NCI-H146 treated with DMSO at 0.1 percent for 48 hours (cell line): Measurements from ENCODE around the gene QPCTL.
"Not testable (repeated sequence)": the region's sequence is repeated elsewhere in the genome, so short reads cannot be mapped to it uniquely, and the experiment has no call there.

Source experiments
- DNase-seq: peaks from one replicate; lab custom pipeline; 2025; ENCODE audit not compliant: unreplicated experiment; lab: John Stamatoyannopoulos, UW

The QPCTL gene

DNA sequence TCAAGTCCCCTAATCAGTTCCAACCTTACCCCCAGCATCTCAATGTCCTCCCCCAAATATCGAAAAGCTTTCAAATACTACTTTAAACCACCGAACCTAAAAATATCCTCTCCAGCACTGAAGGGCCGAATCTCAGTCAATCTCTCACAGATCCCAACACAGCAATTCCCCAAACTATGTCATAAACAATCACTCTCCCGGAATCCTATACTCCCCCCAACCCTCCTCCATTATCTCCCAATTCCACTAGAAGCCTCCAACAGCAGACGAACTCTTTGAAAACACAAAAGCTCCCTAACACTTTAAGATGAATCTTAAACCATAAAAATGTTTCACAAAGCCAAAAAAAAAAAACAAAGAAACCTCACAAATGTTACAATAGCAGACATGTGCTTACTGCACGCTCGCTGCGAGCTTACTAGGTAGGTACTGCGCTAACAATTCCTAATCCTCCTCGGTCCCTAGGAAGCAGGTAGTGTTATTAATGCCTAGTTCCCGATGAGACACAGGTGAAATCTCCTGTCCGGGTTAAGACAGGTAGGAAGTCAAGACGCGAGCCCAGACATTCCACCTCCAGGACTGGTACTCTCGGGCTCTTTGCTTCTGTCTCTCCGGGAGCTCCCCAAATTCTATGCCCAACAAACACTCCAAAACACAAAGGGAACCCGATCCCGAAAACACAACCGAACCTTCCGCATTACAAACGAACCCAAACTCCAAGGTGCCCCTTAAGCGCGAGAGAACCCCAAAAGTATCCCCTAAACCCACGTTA, 24.1 kb downstream of the QPCTL start:
- peak; percentile 32 for DNase-seq

DNA sequence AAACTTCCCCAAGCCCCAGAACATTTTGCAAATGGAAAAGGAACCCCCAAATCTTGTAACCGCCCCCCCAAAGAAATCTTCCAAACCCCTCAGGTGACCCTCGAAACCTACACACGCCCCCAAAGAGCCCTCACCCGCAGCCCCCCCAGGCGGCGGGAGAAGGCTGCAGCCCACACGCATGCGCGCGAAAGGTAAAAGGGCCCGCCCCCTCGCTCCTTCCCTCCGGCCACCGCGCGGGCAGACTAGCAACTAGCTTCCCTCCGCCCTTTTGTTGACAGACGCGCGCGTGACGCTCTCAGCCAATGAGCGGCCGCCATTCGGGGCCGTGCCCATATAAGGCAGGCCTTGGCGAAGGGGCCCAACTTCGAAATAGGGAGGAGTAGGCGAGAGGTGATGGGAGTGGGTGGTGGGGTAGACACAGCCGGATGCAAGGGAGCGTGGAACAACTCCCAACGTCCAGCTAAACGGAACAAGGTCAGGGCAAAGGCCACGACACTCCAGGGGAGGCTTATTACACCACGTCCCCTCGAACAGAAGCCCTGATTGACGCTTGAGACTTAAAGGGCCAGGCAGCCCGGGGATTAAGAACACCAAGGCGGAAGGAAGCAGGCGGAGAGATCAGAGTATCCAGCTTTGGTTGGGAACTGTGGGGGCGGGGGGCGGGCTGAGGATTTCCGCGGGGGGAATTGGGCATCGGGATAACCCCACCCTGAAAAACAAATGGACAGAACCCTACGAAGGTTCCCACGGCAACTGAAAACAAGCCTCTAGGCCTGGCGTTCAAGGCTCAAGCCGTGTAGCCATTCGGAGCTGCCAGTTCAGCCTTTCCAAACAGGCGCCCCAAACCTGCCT, 24.9 kb downstream of the QPCTL start:
- peak; percentile 99 for DNase-seq

DNA sequence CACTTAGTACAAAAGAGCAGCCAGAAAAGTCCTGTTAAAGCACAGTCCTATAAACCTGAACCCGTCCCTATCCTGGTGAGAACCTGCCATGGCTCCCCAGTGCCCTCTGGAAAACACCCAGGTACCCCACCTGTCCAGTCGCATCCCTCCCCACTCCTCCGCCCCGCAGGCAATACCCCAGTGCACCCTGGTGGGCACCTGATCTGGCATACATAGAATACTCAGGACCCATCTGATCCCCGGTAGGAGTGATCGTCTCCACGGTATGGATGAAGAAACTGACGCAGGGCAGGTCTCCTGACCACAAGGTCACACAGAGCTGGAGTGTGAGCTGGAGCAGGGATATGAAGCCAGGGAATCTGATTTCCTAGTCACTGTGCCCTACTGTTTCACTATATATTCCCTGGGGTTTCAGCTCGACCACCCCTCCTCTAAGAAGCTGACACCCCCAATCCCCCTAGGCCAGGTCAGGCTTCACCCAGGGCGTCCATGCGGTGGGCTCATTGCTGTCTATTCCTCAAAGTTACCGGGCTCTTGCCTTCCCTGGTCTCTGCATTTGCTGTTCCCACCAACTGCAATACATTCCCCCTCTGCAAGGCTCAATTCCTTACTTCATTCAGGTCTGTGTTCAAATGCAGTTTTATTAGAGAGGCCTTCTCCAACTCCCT, 25.7 kb downstream of the QPCTL start:
- DNase-seq: no peak

DNA sequence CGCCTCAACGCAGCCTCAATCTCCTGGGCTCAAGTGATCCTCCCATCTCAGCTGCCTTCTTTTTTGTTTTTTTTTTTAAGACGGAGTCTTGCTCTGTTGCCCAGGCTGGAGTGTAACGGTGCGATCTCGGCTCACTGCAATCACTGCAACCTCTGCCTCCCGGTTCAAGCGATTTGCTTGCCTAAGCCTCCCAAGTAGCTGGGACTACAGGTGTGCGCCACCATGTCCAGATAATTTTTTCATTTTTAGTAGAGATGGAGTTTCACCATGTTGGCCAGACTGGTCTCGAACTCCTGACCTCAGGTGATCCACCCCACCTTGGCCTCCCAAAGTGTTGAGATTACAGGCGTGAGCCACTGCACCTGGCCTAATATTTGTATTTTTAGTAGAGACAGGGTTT, 27.6 kb downstream of the QPCTL start:
- DNase-seq: not testable (repeated sequence)

DNA sequence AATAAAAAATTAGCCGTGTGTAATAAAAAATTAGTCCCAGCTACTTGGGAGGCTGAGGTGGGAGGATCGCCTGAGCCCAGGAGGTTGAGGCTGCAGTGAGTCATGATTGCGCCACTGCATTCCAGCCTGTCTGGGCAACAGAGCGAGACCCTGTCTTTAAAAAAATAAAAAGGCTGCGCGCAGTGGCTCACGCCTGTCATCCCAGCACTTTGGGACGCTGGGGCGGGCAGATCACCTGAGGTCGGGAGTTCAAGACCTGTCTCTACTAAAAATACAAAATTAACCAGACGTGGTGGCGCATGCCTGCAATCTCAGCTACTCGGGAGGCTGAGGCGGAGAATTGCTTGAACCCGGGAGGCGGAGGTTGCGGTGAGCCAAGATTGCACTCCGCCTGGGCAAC, 36.2 kb downstream of the QPCTL start:
- DNase-seq: not testable (repeated sequence)

DNA sequence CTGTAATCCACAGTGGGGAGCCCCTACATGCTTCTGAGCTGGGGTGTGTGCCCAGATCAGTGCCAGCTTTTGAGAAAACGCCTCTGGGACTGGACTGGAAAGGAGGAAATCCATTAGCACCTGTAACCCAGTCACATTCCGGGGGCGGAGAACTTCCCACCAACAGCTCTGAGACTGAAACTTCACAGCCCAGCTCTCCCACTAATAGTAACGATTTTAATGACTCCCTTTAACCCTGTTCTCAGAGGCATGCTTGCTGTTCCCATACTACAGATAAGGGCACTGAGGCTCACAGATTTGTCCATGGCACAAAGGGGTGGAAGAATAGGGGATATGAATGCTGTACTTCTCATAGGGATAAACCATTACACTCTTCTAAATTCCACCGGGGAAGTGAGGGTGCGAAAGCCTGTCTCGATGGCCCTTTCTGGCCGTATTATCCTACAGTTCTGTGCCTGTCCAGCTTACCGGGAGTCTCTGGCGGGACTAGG, 37.4 kb downstream of the QPCTL start:
- DNase-seq: no peak

DNA sequence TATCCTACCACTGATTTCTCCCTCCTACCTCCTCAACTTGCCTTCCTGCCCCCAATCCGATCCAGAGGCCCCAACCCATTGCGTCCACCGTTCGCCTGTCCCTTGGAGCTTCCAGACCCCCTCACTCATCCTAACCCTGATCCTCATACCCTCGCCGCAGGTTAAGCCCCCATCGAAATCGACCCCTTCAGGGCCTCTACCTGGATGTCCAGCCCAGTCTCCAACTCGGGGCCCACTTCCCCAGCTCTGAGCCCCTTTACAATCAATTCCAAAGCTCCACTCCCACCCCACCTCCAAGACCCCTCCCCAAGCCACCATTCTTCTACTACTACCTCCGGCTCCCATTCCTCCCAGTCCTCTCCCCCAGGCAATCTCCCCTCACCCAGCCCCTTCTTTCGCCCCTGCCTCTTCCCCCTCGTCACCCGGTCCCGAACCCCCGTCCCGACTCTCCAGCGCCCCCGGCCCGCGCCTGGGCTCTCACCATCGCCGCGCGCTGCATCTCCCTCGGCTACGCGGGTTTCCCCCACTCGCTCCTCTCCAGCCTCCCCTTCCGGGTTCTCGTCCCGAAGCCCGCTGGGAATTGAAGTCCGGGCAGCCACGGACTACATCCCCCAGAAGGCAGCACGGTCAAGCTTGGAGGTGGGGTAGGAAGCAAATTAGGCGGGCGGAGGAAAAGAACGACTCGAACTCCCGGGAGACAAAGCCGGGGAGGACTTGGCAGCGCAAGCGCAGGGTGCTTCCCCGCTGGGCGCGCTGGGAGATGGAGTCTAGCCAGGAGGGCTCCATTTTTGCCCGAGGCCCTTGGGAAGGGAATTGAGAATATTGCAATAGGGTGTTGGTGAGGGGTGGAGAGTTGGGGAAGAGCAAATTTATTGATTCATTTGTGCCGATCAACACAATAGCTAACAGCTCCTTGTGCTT, 38.2 kb downstream of the QPCTL start, which contains the start of gene FBXO46:
FBXO46 (minus strand) TSS at position 529 of the 921 bp plus-strand sequence. CDS start 17,401 bp downstream, outside the sequence.
- peak; percentile 99 for DNase-seq

DNA sequence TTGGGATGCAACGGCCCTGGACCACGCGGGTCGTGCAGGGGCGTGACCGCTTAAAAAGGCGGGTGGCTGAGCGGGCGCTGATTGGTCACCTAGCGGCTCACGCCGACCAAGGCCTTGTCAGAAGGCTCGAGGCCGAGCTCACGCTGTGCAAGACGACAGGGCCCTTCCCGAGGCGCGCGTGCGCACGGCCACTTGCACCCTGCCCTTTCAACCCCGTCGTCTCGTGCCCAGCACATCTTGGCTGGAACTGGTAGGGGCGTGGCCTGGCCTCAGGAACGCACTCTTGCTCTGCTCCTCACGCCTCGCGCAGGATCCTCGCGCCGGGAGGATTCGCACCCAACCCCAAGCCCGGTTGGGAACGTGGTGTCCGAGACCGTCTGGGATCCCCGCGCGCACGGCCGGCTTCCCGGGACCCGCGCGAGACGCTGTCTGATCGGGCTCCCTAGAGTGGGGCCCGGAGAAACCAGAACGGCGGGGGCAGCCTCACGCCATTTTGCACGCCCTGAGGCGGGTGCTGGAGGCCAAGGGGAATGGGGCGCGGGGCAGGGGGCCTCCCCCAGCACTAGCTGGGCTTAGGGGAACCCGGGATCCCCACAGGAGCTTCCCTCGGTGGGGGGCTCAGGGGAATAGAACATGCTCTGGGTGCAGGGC, 40.8 kb downstream of the QPCTL start, which contains the start of gene MEIOSIN:
MEIOSIN (plus strand) TSS at position 280 of the 651 bp plus-strand sequence. CDS start 1,938 bp downstream, outside the sequence.
- DNase-seq: no peak

DNA sequence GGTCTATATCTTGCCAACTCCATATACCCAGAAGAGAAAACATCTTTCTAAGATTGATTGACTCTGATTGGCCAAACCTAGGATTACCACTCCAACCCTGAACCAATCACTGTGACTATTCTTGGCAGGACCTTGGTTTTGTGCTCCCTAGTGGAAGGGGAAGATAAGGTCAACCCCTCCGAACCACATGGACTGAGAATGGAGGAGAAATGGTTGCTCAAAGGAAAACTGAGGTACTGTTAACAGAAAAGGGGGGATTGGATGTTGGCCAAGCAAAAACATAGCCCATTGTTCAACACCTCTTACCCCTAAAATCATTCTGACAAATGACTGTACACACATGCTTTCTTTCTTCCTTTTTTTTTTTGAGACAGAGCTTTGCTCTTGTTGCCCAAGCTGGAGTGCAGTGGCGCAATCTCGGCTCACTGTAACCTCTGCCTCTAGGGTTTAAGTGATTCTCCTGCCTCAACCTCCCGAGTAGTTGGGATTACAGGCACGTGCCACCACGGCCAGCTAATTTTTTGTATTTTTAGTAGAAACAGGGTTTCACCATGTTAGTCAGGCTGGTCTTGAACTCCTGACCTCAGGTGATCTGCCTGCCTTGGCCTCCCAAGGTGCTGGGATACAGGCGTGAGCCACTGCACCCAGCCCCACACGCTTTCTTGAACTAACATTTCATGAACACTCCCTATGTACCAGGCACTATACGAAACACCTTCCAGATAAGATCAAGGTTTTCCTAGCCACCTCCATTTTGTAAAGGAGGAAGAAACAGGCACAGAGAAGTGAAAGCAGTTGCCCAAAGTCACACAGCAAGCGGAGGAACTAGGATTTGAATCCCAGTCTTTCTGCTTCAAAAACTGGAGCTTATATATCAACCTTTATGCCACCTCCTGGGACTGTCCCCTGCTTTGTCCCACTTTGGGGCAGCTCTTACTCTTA, 47.3 kb downstream of the QPCTL start:
- DNase-seq: no peak

DNA sequence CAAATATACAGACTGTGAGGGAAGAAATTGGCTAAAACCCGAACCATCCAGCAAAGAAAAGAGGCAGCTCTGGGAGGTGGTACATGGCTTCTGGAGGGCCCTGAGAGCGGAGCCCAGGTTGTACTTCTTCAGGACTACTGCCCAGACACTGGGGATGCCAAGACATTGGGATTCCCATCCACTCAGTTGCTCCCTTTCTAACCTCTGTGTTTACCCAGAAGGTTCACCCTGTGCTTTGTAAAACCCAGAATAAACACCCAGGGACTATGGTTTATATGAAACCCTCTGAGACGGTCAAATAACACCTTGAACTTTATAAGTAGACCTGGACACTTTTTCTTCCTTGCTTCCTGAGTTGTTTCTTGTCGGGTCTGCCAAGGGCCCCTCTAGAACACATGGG, 50.5 kb downstream of the QPCTL start:
- DNase-seq: no peak

DNA sequence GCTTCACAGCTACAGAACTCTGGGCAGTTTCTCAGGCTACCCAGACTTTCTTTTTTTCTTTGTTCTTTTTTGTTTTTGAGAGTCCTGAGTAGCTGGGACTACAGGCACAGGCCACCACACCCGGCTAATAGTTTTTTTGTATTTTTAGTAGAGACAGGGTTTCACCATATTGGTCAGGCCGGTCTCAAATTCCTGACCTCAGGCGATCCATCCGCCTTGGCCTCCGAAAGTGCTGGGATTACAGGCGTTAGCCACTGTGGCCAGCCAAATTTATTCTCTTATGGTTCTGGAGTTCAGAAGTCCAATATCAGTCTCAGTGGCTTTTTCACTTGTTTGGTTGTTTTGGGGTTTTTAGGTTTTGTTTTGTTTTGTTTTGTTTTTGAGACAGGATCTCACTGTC, 53.1 kb downstream of the QPCTL start:
- no peak for DNase-seq

DNA sequence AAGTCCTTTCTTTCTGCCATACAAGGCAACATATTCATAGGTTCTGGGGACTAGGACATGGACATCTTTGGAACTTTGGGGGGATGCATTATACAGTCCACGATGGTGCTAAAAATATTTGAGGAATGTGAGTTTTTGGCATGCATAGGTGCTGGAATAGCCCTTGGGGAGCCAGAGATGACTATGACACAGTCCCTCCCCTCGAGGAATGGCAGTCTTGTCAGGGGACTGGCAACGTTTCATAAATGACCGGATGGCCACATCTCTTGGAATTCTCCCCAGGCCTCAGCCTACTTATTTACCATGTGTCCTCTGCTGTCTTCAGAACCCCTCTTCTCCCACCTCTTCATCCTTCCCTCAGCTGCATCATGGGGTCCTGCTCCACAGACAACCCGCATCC, 54.4 kb downstream of the QPCTL start:
- DNase-seq: no peak

DNA sequence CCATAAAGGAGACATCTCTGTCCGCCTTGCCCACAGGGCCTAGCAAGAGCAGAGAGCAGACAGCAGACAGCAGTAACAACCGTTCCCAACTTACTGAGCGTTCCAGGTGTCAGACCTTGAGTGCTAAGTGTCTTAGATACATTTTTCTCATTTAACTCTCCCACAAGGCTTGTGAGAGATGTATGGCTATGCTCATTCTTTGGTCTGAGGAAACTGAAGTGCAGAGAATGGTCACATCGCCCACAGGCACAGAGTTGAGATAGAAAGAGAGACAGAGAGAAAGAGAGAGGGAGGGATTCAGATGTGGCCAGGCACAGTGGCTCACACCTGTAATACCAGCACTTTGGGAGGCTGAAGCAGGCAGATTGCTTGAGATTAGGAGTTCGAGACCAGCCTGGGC, 55.0 kb downstream of the QPCTL start:
- DNase-seq: no peak

DNA sequence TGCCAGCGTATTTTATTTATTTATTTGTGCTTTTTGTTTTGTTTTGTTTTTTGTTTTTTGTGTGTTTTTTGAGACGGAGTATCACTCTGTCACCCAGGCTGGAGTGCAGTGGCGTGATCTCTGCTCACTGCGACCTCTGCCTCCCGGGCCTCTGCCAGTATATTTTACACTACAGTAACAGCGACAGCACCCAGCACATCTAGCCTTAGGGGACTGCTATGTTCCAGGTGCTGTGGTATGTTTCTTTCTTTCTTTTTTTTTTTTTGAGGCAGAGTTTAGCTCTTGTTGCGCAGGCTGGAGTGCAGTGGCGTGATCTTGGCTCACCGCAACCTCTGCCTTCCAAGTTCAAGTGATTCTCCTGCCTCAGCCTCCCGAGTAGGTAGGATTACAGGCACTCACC, 59.0 kb downstream of the QPCTL start:
- DNase-seq: not testable (repeated sequence)

DNA sequence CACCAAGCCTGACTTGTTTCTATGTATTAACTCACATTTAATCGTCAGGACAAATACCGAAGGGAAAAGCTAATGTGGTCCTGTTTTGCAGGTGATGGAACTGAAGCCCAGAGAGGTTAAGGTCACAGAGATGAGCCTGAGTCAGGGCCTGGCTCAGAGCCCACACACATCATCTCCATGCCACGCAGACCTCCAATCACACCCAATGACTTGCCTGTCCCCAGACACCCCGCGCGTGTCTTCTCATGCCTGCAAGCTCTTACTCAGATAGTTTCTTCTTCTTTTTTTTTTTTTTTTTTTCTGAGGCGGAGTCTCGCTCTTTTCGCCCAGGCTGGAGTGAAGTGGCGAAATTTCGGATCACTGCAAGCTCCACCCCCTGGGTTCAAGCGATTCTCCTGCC, 60.2 kb downstream of the QPCTL start:
- no peak for DNase-seq

DNA sequence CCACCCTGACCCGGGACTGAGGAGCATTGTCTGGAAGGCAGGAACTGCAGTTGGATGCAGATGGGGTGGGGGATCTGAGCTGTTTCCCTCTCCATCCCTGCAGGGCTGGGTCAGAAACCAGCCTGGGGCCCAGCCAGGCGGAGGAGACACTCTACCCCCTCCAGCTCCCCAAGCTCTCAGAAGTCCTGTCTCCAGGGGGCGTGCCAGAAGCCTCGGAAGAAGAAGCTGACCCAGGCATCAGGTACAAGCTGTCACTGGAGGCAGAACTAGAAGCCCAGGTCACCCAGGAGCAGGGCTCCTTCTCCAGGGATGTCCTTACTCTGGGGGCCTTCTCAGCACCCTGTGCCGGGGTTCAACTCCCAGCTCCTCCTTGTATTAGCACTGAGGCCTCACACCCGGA, 61.1 kb downstream of the QPCTL start:
- no peak for DNase-seq
